GM18951 (cell line): ENCODE results near the gene CDC42BPB.

Experiments
- POLR2A ChIP-seq: IDR thresholded peaks from 4 replicates; pipeline ENCODE4 v1.6.1; 2011; ENCODE audit warnings: mild to moderate bottlenecking; ENCODE audit not compliant: insufficient read length, insufficient read depth; ENCODE audit errors: extremely low read depth
- in situ Hi-C: fragments of 300-500 bp; cut with MboI; formaldehyde crosslinking; loops from one replicate; pipeline ENCODE4 v1.12.0; 2022; ENCODE audit warnings: low sequenced_read_pairs, mixed read lengths, inconsistent platforms; ENCODE audit not compliant: unreplicated experiment

The CDC42BPB gene

GRCh38 chr14:103020271-103021170 is 36.8 kb downstream of the CDC42BPB start:
- TF ChIP-seq POLR2A: no peak
- in situ Hi-C loops: no loop called here

GRCh38 chr14:103019826-103020225 is 37.5 kb downstream of the CDC42BPB start:
- in situ Hi-C loops: no loop called here
- TF ChIP-seq POLR2A: no peak

DNA sequence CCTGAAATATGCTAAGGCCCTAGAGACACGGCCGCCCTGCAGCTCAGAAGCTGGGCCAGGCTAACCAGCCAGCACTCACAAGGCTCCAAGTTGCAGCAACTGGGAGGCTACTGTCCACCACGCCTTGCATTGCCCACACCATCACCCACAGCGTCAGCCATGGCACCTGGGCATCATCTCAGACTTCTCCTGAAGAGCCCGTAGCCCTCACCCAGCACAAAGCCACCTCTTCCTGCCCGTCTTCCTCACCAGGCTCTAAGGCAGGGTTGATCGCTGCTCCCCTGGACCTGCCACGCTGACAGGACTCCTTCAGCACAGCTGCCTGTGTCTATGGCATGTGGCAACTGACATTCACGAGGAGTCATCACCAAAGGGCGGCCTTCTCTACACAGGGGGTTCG is 38.1 kb downstream of the CDC42BPB start:
- in situ Hi-C loops: no loop called here
- TF ChIP-seq POLR2A: no peak

DNA sequence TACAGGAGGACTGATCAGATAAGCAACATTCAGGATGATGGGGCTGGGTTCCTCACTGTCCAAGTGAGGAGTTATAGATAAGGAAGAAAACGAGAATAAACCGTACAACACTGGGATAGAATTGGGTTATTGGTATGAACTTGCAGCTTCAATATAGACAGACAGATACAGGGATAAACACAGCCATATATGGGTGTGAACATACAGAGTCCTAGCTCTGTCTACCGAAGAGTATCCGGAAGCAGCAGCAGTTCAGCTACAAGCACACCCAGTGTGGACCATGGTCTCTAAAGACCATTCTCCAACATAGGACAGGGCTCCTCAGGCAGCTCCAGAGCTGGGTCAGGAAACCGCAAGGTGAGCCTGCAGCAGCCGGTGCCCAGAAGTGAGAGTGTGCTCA is 40.8 kb downstream of the CDC42BPB start:
- in situ Hi-C loops: no loop called here
- TF ChIP-seq POLR2A: no peak

DNA sequence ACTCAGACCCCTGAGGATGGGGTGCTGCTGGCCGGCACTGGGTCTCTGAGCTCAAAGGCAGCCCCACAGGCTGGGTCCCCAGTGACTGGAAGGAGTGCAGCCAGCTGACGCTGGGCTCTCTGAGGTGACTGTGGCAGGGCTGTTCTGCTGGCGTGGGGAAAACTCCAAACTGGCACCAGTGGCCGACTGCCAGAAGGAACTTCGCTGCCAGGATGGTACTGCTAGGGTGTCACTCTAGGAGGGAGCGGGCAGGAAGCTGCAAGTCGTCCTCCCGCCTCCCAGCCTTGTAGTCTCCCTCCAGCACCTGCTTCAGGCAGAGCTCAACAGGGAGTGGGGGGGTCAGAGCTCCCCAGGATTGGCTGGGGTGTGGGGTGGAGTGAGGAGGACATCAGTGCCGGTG is 41.3 kb downstream of the CDC42BPB start:
- in situ Hi-C loops: no loop called here
- TF ChIP-seq POLR2A: no peak

DNA sequence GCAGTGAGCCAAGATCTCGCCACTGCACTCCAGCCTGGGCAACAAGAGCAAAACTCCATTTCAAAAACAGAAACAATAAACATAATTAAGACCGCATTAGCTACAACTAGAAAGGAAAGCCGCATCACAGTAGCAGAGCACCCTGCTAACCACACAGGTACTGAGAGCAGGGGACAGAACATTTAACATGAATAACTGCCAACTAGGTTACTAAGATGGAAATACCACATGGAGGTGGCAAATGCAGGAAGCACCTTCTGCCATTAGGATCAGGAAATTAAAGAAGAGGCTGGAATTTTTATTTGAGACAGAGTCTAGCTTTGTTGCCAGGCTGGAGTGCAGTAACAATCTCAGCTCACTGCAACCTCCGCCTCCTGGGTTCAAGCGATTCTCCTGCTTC is 41.9 kb downstream of the CDC42BPB start:
- in situ Hi-C loops: no loop called here
- TF ChIP-seq POLR2A: no peak

DNA sequence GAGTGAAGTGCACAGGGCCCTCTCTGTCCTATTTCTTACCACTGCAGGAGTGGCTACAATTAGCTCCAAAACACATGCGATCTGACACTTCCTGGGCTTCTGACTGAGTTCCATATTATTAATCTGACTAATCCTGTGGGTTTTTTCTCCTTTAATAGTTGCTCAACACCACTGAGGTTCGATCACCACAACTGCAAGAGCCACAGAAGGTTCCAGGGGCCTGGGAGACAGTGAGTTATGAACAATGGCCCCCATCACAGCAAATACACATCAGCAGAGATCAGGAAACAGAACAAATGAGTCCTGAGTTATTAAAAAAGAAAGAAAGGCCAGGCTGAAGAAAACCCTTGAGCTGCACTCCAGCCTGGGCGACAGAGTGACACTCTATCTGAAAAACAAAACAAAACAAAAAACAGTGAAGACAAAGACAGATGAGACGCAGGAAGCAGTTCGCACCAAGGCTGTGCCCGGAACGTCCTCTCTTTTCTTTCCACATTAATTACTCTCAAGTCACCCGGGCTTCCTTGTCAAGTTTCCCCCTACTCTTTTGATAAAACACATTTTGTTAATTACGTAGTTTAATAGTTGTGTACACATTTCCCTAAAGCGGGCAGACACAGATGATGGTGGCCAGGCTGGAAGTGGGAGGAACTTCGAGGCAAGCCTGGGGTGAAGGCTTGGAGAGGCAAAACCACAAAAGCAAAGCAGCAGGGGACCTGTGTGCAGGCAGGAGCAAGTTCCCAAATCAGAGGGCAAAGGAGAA is 42.7 kb downstream of the CDC42BPB start:
- no peak for TF ChIP-seq POLR2A

DNA sequence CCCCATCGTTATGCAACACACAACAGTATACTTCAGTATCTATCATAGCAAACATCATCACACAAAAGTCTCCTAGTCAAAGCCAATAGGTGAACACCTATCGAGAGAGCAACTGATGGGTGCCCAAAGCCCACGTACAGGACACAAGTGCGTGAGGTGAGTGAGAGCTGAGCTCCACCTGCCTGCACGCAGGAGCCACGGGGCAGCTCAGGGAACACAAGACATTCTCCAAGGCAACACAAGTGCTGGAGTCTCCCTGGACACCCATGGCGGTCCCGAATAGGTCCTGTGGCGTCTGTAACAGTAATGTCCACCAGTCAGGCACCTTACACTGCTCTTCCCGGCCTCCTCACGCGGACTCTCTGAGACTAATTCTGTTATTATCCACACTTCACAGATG is 44.3 kb downstream of the CDC42BPB start:
- in situ Hi-C loops: no loop called here
- TF ChIP-seq POLR2A: no peak

More for the DNA sequence above, 42.7 kb downstream of the CDC42BPB start:
- in situ Hi-C loops: no loop called here

- TF ChIP-seq POLR2A: no peak
- in situ Hi-C loops: no loop called here
Measured at GRCh38 chr14:103009559-103009958, 47.8 kb downstream of the CDC42BPB start.

DNA sequence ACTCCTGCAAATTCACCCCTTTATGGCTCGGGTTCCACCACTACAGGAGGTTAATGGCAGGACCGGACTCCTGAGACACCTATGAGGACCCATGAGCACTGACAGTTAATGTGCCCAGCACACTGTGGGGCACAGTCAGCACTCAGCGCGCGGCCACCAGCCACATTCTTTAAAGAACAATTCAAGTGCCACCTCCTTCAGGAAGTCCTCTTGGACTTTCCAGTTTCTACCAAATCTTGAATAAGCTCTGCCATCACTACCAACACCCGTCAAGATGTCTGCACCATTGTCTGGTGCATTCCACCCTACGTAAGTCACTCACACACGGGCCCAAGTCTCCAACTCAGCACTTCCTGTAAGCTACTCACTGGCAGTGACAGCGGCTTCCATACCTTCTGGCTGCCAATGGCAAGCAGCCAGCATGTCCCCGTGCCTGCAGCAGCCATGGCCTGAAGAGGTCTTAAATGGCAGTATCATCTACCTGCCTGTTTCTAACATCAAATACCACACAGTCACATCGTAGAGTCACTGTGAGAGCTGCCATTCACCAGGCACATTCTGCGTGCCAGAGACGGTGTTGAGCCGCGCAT is 48.5 kb downstream of the CDC42BPB start:
- no peak for TF ChIP-seq POLR2A
- in situ Hi-C loops: no loop called here

- in situ Hi-C loops: no loop called here
- TF ChIP-seq POLR2A: no peak
Measured at GRCh38 chr14:103008126-103008525, 49.2 kb downstream of the CDC42BPB start.

- in situ Hi-C loops: no loop called here
- TF ChIP-seq POLR2A: no peak
Measured at GRCh38 chr14:103007555-103007954, 49.8 kb downstream of the CDC42BPB start.

GRCh38 chr14:103006991-103007520 is 50.3 kb downstream of the CDC42BPB start:
- no peak for TF ChIP-seq POLR2A
- in situ Hi-C loops: no loop called here

GRCh38 chr14:103006106-103006505 is 51.2 kb downstream of the CDC42BPB start:
- in situ Hi-C loops: no loop called here
- TF ChIP-seq POLR2A: no peak

GRCh38 chr14:103003850-103004249 is 53.5 kb downstream of the CDC42BPB start:
- TF ChIP-seq POLR2A: no peak
- in situ Hi-C loops: no loop called here
